GM19467 (cell line): ENCODE data around the gene RAB1B.
"Not testable (repeated sequence)": the region's sequence is repeated elsewhere in the genome, so short reads cannot be mapped to it uniquely, and the experiment has no call there.

Experiments used
- ATAC-seq: cut with Tn5 transposase; IDR thresholded peaks from one replicate; pipeline ENCODE4 v1.9.1; 2021; ENCODE audit warnings: mild to moderate bottlenecking, moderate library complexity; ENCODE audit not compliant: unreplicated experiment

Gene RAB1B

GRCh38 chr11:66239511-66239910 is 28.9 kb upstream of the RAB1B start:
- ATAC-seq, result no peak

- ATAC-seq, result no peak
These were observed 28.2 kb upstream of the RAB1B start for GRCh38 chr11:66239998-66240780.

- no peak for ATAC-seq
These were observed 27.7 kb upstream of the RAB1B start for GRCh38 chr11:66240781-66241136.

- ATAC-seq, result no peak
These were observed 26.2 kb upstream of the RAB1B start for GRCh38 chr11:66242095-66242765.

- ATAC-seq, result no peak
These were observed 24.5 kb upstream of the RAB1B start for GRCh38 chr11:66243782-66244535.

- ATAC-seq, result no peak
These were observed 21.1 kb upstream of the RAB1B start for GRCh38 chr11:66247295-66247694.

GRCh38 chr11:66247801-66248200 is 20.6 kb upstream of the RAB1B start:
- no peak for ATAC-seq

GRCh38 chr11:66248903-66249302 is 19.5 kb upstream of the RAB1B start:
- no peak for ATAC-seq

- ATAC-seq, result no peak
These were observed 16.6 kb upstream of the RAB1B start for GRCh38 chr11:66251809-66252208.

- ATAC-seq, result not testable (repeated sequence)
These were observed 15.4 kb upstream of the RAB1B start for GRCh38 chr11:66253081-66253480.

GRCh38 chr11:66258473-66258893 is 10.0 kb upstream of the RAB1B start:
- no peak for ATAC-seq

- ATAC-seq, result no peak
These were observed 9.2 kb upstream of the RAB1B start for GRCh38 chr11:66259225-66259624.

GRCh38 chr11:66259956-66260355 is 8.5 kb upstream of the RAB1B start:
- ATAC-seq, result no peak

- ATAC-seq, result no peak
These were observed 6.9 kb upstream of the RAB1B start for GRCh38 chr11:66261578-66261977.

GRCh38 chr11:66262191-66262590 is 6.2 kb upstream of the RAB1B start:
- ATAC-seq, result no peak

- no peak for ATAC-seq
These were observed 5.7 kb upstream of the RAB1B start for GRCh38 chr11:66262696-66263095.

GRCh38 chr11:66263231-66263630 is 5.2 kb upstream of the RAB1B start:
- ATAC-seq, result no peak

GRCh38 chr11:66263785-66264184 is 4.7 kb upstream of the RAB1B start:
- no peak for ATAC-seq

GRCh38 chr11:66264383-66264782 is 4.1 kb upstream of the RAB1B start:
- ATAC-seq, result no peak

- no peak for ATAC-seq
These were observed 3.5 kb upstream of the RAB1B start for GRCh38 chr11:66264914-66265313.

GRCh38 chr11:66265531-66266377 is 2.7 kb upstream of the RAB1B start:
- no peak for ATAC-seq
